Right hindlimb (tissue), 1 donor: ENCODE results near the gene TTBK2.
"Not testable (repeated sequence)": the region's sequence is repeated elsewhere in the genome, so short reads cannot be mapped to it uniquely, and the experiment has no call there.

ENCODE experiments used
- DNase-seq: peaks from one replicate; pipeline ENCODE4 v3.0.0-alpha.2; 2018

Gene TTBK2

DNA sequence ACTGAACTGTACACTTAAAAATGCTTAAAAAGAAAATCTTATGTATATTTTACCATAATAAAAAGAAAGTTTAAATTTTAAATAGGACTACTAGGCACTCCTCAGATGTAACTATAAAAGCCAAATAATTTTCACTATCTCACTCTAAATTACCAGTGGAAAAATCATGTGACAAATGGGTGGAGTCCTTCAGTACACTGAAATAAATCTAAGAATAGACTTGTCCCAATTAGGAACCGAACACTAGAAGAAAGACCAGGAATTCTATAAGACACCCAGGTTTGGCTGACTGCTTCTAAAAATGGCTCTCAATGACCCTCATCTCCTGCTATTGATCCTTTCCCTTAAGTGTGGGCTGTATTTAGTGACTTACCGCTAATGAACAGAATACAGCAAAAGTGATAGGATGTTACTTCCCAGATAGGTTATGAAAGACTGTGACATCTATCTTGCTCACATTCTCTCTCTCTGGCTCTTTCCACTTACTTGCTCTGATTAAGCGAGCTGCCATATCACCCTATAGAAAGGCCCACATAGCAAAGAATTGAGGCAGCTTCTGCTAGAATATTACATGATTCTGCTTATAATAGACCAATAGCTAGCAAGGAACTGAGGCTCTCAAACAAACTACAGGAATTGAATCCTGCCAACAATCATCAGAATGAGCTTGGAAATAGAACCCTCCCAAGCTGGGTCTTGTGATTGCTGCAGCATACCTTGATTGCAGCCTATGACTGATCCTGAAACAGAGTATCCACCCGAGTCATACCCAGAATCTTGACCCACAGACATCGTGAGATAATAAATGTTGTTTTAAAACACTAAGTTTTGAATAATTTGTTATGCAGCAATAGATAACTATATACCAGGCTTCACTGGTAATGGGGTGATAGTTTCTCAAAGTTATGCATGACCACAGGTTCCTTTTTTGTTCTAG, 16.9 kb downstream of the TTBK2 start:
- no peak for DNase-seq

DNA sequence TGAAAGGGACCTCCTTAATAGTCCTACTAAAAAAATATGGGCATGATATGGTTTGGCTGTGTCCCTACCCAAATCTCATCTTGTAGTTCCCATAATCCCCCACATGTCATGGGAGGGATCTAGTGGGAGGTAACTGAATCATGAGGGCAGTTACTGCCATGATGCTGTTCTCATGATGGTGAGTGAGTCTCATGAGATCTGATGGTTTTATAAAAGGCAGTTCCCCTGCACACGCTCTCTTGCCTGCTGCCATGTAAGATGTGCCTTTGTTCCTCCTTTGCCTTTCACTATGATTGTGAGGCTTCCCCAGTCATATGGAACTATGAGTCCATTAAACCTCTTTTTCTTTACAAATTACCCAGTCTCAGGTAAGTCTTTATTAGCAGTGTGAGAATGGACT, 26.7 kb downstream of the TTBK2 start:
- not testable (repeated sequence) for DNase-seq

DNA sequence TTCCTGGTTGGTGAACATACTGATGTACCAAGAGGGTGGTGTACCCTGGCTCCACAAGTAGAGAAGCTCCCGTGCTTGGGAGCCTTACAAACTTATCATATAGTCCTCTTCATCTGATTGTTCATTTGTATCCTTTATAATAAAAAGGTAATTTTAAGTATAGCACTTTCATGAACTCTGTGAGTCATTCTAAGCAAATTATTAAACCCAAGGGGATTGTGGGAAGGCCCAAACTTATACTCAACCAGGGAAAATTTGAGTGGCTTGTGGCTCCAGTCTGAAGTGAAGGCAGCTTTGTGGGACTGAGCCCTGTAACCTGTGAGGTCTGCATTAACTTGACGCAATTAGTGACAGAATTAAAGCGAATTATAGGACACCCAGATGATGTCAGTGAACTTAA, 29.0 kb downstream of the TTBK2 start:
- no peak for DNase-seq

DNA sequence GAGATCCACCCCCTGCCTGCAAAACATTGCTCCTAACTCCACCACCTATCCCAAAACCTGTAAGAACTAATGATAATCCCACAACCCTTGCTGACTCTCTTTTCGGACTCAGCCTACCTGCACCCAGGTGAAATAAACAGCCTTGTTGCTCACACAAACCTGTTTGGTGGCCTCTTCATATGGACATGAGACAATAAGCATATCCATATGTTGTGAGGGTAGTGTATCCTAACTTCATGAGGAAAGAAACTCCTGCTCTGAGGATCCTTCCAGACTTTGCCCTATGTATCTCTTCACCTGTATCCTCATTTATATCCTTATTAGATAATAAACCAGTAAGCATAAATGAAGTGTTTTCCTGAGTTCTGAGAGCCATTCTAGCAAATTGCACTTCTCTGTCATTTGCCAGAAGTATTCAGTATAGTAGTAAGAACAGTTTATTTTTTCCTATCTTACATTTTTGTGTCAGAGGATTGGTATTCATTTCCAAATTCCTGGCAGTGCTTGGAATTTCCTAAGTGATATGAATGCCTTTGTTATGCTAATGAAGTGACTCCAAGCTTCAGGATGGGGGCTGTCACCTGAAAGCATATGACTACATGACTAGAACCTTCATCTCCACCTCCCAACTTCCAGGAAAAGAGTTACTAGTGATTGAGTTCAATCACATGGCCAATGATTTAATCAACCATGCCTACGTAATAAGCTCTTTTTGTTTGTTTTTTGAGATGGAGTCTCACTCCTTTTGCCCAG, 30.2 kb downstream of the TTBK2 start:
- no peak for DNase-seq

DNA sequence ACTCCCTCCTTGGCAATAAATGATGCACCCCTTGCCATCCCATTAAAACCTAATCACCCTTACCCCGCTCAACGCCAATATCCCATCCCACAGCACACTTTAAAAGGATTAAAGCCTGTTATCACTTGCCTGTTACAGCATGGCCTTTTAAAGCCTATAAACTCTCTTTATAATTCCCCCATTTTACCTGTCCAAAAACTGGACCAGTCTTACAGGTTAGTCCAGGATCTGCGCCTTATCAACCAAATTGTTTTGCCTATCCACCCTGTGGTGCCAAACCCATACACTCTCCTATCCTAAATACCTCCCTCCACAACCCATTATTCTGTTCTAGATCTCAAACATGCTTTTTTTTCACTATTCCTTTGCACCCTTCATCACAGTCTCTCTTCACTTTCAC, 33.2 kb downstream of the TTBK2 start:
- DNase-seq: not testable (repeated sequence)

DNA sequence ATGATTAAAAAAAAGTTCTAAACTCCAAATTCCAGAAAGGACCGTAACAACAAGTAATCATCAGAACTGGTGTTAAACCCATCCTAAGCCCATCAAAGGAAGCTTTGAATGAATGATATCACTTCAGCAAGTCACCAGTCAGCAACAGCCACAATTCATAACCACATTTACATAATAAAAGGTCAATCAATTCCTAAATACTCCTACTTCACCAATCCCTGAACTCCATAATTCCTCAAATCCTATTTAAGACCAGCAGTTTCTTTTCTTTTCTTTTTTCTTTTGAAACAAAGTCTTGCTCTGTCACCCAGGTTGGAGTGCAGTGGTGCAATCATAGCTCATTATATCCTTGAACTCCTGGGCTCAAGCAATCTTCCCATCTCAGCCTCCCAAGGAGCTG, 40.5 kb downstream of the TTBK2 start:
- no peak for DNase-seq

DNA sequence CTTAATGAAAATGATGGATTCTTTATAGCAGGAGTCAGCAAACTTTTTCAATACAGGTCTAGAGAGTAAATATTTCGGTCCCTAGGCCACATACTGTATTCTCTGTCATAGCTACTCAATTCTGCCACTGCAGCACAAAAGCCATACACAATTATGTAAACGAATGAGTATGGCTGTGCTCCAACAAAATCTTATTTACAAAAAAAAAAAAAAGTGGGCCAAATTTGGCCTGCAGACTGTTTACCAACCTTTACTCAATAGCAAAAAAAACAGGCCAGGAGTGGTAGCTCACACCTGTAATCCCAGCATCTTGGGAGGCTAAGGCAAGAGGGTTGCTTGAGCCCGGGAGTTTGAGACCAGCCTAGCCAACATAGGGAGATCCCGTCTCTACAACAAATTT, 41.1 kb downstream of the TTBK2 start:
- no peak for DNase-seq

DNA sequence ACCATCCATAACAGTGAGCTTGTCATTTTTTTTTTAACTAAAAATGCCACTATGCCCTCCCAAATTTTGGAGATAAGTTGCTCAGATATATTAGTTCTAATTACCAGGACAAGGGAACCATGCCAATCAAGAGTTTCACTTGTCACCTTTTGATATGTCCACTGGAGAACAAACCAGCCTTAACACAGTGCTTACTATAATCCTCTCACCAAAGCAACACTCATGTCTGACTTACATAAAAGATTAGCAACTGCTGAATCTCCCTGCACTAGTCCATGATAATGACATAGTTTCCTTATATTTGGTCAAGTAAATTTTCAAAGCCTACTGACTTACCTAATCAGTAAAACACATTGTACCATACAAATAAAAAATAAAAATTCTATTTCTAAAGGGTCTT, 44.4 kb downstream of the TTBK2 start:
- no peak for DNase-seq

DNA sequence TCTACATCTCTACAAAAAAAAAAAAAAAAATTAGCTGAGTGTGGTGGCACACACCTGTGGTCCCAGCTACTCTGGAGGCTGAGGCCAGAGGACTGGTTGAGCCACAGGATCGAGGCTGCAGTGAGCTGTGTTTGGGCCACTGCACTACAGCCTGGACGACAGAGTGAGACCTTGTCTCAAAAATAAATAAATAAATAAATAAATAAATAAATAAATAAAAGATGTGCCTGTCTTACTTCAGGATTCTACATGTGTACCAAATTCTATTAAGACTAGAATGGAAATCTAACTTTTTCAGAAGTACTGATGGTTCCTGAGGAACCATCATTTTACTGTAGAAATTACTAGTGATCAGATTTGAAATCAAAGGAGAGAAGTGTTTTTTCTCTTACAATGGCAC, 51.9 kb downstream of the TTBK2 start:
- DNase-seq: no peak

DNA sequence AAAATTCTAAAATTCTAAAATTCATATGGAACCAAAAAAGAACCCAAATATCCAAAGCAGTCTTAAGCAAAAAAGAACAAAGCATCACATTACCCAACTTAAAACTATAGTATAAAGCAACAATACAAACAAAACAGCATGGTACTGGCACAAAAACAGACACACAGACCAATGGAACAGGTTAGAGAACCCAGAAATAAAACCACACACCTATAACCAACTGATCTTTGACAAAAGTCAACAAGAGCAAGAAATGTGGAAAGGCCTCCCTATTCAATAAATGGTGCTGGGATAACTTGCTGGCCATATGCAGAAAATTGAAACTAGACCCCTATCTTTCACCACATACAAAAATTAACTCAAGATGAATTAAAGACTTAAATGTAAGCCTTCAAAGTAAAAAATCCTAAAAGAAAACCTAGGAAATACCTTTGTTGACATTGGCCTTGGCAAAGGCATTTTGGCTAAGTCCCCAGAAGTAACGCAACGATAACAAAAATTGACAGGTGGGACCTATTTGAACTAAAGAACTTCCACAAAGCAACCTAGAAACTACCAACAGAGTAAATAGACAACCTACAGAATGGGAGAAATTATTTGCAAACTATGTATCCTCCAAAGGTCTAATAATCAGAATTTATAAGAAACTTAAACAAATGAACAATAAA, 56.9 kb downstream of the TTBK2 start:
- DNase-seq: no peak

DNA sequence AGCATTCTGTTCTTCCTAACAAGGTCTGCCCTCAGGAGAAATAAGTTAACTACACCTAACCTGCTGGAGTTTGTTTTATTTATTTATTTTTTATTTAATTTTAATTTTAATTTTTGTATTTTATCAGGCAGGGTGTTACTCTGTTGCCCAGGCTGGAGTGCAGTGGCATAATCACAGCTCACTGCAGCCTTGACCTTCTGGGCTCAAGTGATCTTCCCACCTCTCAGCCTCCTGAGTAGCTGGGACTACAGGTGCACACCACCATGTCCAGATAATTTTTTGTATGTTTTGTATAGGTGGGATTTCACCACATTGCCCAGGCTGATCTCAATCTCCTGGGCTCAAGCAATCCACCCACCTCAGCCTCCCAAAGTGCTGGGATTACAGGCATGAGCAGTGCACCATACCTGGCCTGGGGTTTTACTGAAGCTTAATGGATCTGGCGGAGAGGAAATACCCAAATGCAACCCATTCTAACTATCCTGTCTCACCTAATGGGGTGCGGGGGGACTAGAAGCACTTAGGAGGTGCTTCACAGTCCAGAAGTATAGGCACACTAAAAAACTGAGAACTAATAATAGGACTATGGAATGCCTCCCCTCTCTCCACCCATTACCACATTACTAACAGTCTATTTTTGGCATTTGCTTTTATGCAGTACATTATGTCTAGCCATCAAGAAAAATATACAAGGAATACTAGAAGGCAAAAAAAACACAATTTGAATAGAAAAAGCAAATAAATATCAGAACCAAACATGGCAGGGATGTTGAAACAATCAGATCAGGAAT, 61.4 kb downstream of the TTBK2 start:
- no peak for DNase-seq

DNA sequence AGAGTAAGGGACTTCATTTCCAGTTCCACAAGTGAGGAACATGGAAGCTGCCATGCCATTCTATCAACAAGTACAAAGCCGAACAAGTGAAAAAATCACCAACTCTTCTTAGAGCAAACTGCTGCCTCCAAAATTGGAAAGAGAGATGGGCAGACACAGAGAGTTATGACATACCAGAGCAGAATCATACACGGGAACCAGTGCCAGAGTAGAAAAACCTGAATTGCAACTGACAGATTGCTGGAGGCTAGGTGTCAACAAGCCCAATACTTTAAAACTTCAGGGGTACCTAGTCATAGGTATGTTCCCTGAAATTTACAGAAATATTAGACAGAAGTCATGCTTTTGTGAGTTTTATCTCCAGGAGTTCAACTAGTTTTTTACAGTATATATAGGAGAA, 62.0 kb downstream of the TTBK2 start:
- DNase-seq: no peak

DNA sequence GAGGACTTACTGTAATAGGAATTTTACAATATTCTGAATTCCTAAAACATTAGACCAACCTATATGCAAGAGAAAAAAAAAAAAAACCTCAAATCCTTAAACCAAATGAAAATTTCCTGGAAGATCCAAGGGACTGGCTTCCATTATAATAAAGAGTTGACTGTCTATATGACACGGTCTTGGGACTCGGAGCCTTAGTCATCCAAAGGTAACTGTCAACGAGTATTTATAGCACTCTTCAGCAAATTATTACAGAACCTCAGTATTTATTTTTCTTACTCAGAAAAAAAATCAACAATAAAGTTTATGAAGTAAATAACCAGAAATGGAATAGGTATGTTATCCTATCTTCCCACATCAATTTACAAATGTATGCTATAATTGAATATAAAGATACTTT, 66.0 kb downstream of the TTBK2 start:
- DNase-seq: no peak

DNA sequence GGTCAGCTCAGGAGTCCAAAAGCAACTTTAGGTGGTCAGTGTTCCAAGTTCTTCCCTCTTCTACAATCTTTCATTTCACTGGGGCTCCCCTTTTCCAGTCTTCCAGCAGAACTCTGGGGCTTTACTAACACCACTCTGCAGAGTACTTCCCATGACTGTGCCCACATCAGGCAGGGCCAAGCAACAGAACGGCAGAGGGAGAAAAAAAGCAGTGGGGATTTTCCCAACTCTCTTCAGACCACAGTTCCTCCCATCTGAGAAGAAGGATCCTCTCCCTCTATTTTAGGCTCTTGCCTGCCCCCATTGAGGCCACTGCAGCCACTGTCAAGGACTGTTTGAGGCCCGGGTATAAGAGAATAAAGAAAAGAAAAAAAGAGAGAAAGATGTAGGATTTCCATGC, 70.7 kb downstream of the TTBK2 start:
- DNase-seq: no peak

DNA sequence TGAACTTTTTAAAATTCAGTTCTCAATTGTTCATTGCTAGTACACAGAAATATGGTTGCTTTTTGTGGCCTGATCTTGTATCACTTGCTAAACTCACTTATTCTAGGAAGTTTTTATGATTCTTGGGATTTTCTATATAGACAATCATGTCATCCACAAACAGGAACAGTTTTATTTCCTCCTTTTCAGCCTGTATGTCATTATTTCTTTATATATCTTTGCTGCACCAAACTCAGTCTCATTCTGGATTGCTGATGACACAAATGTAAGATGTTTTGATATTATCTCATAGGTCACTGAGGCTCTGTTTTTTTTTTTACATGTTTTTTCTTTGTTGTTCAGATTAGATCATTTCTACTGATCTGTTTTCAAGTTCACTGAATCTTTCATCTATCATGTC, 71.7 kb downstream of the TTBK2 start:
- DNase-seq: no peak

DNA sequence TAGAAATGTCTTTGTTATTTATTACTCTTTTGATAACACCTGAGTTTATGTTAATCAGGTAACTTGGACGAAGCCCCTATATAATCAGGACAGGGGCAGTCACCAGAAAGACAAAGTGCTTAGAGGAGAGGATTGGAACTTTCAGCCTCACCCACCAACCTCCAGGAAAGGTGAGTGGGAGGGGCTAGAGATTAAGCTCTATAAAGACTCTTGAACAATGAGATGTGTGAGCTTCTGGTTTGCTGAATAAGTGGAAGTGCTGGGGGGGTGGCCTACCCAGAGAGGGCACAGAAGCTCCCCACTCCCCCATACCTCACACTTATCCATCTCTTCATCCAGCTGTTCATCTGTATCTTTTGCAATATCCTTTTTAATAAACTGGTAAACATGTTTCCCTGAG, 73.9 kb downstream of the TTBK2 start:
- no peak for DNase-seq

DNA sequence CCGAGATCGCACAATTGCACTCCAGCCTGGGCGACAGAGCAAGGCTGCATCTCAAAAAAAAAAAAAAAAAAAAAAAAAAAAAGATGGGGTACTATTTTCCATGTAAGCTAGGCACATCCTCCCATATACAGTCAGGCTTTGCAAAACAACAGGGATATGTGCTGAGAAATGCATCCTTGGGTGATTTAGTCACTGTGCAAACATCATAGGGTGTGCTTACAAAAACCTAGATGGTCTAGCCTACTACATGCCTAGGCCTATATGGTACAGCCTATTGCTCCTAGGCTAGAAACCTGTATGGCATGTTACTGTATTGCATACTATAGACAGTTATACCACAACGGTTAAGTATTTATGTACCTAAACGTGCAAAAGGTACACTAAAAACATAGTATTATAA, 75.0 kb downstream of the TTBK2 start:
- DNase-seq: no peak

DNA sequence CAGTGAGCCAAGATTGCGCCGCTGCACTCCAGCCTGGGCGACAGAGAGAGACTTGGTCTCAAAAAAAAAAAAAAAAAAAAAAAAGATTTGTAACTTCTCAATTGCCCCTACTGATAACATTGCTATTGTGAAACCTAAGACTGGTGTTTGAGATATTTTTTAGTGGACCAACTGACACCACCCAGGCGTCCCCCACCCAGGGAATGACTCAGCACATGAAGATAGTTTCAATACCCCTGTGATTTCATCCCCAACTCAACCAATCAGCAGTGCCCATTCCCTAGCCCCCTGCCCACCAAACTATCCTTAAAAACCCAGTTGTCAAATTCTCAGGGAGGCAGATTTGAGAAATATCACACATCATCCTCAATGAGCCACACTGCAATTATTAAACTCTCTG, 76.9 kb downstream of the TTBK2 start:
- no peak for DNase-seq

DNA sequence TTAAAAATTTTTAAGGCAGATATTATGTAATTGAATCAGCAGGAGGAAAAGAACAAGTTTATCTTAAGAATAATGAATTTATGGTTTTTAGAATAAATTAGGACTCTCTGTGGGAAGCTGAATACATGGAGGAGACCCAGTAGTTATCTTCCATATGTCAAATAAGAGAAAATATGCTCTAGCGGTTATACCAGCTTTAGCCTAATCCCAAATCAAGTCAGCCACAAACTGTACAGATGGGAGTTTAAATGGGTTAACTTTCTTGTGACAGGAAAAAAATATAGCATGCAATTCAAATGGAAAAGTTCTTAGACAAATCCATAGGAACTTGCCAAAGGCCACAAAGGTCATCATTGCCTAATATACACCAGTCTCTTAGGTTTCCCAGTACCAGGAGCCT, 84.3 kb downstream of the TTBK2 start:
- DNase-seq: no peak

DNA sequence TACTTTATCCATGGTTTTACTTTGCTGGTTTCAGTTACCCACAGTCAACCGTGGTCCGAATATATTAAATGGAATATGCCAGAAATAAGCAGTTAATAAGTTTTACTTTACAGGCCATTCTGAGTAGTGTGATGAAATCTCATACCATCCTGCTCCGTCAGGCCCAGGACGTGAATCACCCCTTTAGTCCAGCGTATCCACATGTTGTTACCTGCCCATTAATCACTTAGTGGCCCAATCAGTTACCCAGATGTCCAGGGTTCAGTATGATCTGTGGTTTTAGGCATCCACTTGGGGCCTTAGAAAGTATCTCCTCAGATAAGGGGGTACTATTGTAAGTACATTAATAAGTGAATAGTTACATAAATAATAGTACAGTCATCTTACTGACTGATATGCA, 88.0 kb downstream of the TTBK2 start:
- no peak for DNase-seq

DNA sequence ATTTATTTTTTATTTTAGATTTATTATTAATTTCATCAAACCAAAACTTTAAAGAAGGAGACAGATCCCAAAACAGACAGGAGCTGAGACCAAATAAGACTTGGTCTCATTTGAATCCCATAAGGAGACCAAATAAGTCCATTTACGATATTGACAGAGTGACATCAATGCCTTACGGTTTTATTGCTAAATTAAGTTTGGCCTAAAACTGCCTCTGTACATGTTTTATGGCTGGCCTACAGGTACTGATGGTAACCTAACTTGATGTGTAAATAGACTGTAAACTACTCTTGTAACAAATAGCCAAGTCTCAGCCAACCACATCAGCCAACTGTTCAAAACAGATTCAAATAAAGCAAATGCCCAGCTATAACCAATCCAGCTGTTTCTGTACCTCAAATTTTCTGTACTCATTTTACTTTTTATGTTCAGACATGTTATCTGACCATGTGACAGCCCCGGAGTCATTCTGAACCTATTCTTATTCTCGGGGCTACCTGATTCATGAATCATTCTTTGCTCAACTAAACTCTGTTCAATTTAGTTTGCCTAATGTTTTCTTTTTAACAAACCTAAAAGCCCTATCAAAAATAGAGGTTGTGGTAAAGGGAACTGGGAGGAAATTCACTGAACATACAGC, 94.2 kb downstream of the TTBK2 start:
- DNase-seq: no peak

DNA sequence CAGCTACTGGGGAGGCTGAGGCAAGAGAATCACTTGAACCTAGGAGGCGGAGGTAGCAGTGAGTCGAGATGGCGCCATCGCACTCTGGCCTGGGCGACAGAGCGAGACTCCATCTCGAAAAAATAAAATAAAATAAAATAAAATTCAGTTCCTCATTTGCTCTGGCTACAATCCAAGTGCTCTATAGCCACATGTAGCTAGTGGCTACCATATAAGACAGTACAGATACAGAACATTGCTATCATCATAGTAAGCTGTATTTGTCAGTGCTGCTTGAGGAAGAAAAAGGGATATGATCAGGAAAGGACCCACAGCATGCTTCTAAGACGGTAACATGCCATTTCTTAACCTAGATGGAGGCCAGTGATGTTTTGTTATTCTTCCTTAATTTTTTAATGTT, 95.0 kb downstream of the TTBK2 start:
- DNase-seq: no peak
